Endothelial cell of umbilical vein (primary cell): ENCODE results near the gene SCN3B. TPM values are rescaled to one million over a fixed set of nuclear protein-coding genes. Genes with fewer than 3 reads are reported as not detected.

Experiments used
- BruUV-seq: library from RNA; stranded (reverse); fragments of 400-500 nt; replicated peaks from 2 replicates; lab custom pipeline; 2021; lab: Mats Ljungman, UMichigan
- CTCF ChIA-PET: fragments of 300-600, 350-600 bp; sonication (Branson Sonifier 250); formaldehyde crosslinking; loops from one replicate; lab custom pipeline; 2021; ENCODE audit warnings: antibody characterized with exemption, inconsistent platforms; lab: Charles Lee
- POLR2A ChIA-PET: fragments of 300-600, 350-600 bp; sonication (Branson Sonifier 250); formaldehyde crosslinking; loops from one replicate; lab custom pipeline; 2021; ENCODE audit warnings: antibody characterized with exemption, inconsistent platforms; lab: Charles Lee
- DNase-seq: peaks from one replicate; pipeline ENCODE4 v3.0.0-alpha.2; 2011; ENCODE audit warnings: low read depth, low spot score
- FAIRE-seq: peaks from 2 replicates; lab custom pipeline; 2011; peaks lifted over from hg19 to GRCh38; lab: Jason Lieb, UNC
- H2AFZ ChIP-seq: 2 replicates; pipeline ENCODE4 v1.6.0; 2012; ENCODE audit warnings: low read depth, low read length, control low read depth, inconsistent platforms
- H3K27ac ChIP-seq: 2 replicates; pipeline ENCODE4 v1.5.1; 2011; ENCODE audit warnings: low read depth, mild to moderate bottlenecking, control low read depth, low read length, moderate library complexity; ENCODE audit not compliant: insufficient read depth
- H3K27me3 ChIP-seq, 2 experiments: 2 replicates each; pipeline versions ENCODE4 v1.6.0 to v1.6.1; 2011; ENCODE audit warnings: low read length in 2 of 2, mixed read lengths in 1 of 2; ENCODE audit not compliant: control insufficient read depth in 2 of 2, insufficient read depth in 2 of 2
- H3K36me3 ChIP-seq, 2 experiments: 2 replicates in 1 of 2; 3 replicates in 1 of 2; pipeline ENCODE4 v1.5.1; 2011; ENCODE audit warnings: low read length in 2 of 2, mild to moderate bottlenecking in 1 of 2, moderate library complexity in 1 of 2; ENCODE audit not compliant: control insufficient read depth in 2 of 2, insufficient read depth in 2 of 2; ENCODE audit errors: extremely low read depth in 1 of 2
- H3K4me1 ChIP-seq: 3 replicates; pipeline ENCODE4 v1.5.1; 2011; ENCODE audit warnings: mild to moderate bottlenecking, low read length; ENCODE audit not compliant: control insufficient read depth, insufficient read depth; ENCODE audit errors: extremely low read depth
- H3K4me2 ChIP-seq: 2 replicates; pipeline ENCODE4 v1.6.1; 2011; ENCODE audit warnings: low read length, control low read depth, mixed read lengths; ENCODE audit not compliant: insufficient read depth
- H3K4me3 ChIP-seq, 3 experiments: fragments of 200-600 bp in 1 of 3; sonication (generic), shearing (Covaris generic) in 1 of 3; replicated peaks in 1 of 3; 2 replicates each; pipeline ENCODE4 v1.5.1; 2011 to 2016; ENCODE audit warnings: control low read depth in 3 of 3, low read length in 3 of 3, mild to moderate bottlenecking in 2 of 3, inconsistent platforms in 1 of 3, low read depth in 1 of 3, moderate library complexity in 1 of 3; ENCODE audit not compliant: insufficient read depth in 1 of 3
- H3K79me2 ChIP-seq: 2 replicates; pipeline ENCODE4 v1.6.0; 2012; ENCODE audit warnings: low read length, inconsistent platforms; ENCODE audit not compliant: control insufficient read depth, insufficient read depth
- H3K9ac ChIP-seq: replicated peaks from 2 replicates; pipeline ENCODE3; 2011; ENCODE audit warnings: low read length, control low read depth; ENCODE audit not compliant: insufficient read depth; ENCODE audit errors: extremely low read depth
- H3K9me1 ChIP-seq: replicated peaks from 3 replicates; pipeline ENCODE4 v1.6.0; 2011; ENCODE audit warnings: mild to moderate bottlenecking, low read length; ENCODE audit not compliant: control insufficient read depth, insufficient read depth; ENCODE audit errors: extremely low read depth
- H3K9me3 ChIP-seq: replicated peaks from 2 replicates; pipeline ENCODE4 v1.5.1; 2012; ENCODE audit warnings: low read length, inconsistent platforms; ENCODE audit not compliant: control insufficient read depth, insufficient read depth
- H4K20me1 ChIP-seq: replicated peaks from 2 replicates; pipeline ENCODE3; 2011; ENCODE audit warnings: mild to moderate bottlenecking, low read length; ENCODE audit not compliant: control insufficient read depth, insufficient read depth; ENCODE audit errors: extremely low read depth
- EZH2 ChIP-seq: IDR thresholded peaks from 2 replicates; pipeline ENCODE4 v1.6.1; 2012; ENCODE audit warnings: borderline replicate concordance, low read depth, mild to moderate bottlenecking, moderate library complexity, low read length, inconsistent platforms; ENCODE audit not compliant: severe bottlenecking
- FOS ChIP-seq: IDR thresholded peaks from 2 replicates; pipeline ENCODE4 v1.6.1; 2011; ENCODE audit warnings: mild to moderate bottlenecking, low read length, moderate library complexity, borderline replicate concordance; ENCODE audit not compliant: insufficient read depth
- GATA2 ChIP-seq: IDR thresholded peaks from 2 replicates; pipeline ENCODE4 v1.7.0; 2011; ENCODE audit warnings: low read depth, mild to moderate bottlenecking, moderate library complexity, mixed read lengths, low read length; ENCODE audit not compliant: insufficient read length, insufficient read depth
- JUN ChIP-seq: IDR thresholded peaks from 2 replicates; pipeline ENCODE4 v1.6.1; 2011; ENCODE audit warnings: borderline replicate concordance, low read depth; ENCODE audit not compliant: insufficient read length, insufficient read depth
- MYC ChIP-seq: IDR thresholded peaks from one replicate; pipeline ENCODE4 v1.6.1; 2011; ENCODE audit warnings: mild to moderate bottlenecking, low read depth, low read length
- POLR2A ChIP-seq: IDR thresholded peaks from 2 replicates; pipeline ENCODE4 v1.6.1; 2012; ENCODE audit warnings: low read depth, mild to moderate bottlenecking, control low read depth, low read length
- POLR2AphosphoS5 ChIP-seq: IDR thresholded peaks from 2 replicates; pipeline ENCODE4 v1.6.1; 2012; ENCODE audit warnings: low read depth, mild to moderate bottlenecking, control low read depth, low read length, moderate library complexity; ENCODE audit not compliant: insufficient read depth
- dilution Hi-C: fragments of 300-500 bp; cut with MboI; formaldehyde crosslinking; loops from one replicate; pipeline ENCODE4 v1.15.0; 2019; ENCODE audit warnings: low sequenced_read_pairs; ENCODE audit not compliant: extremely low pct_ligation_motif_present
- intact Hi-C: fragments of 100-400 bp; cut with micrococcal nuclease; formaldehyde crosslinking; loops from one replicate; pipeline ENCODE4 v1.10.0; 2022
- polyA plus RNA-seq, 4 experiments: library from polyadenylated mRNA; depleted of rRNA in 3 of 4; stranded (reverse) in 3 of 4; unstranded in 1 of 4; fragments of >200 nt; gene quantifications; 2 replicates each; pipeline versions ENCODE4 v1.2.1 to v1.2.3, GENCODE V29; 2011 to 2012; ENCODE audit warnings: missing spikeins in 1 of 4
- total RNA-seq: library from RNA; stranded (reverse); gene quantifications from 2 replicates; pipeline ENCODE4 v1.2.3, GENCODE V29; 2021
- TF ChIP-seq, protein P1 (sequence below), 2 donors: IDR thresholded peaks; 1 replicate in 1 of 2; 2 replicates in 1 of 2; pipeline ENCODE4 v1.5.1; 2011; ENCODE audit warnings: low read length in 2 of 2, mild to moderate bottlenecking in 2 of 2, moderate library complexity in 2 of 2, control low read depth in 1 of 2, inconsistent platforms in 1 of 2, low read depth in 1 of 2; ENCODE audit not compliant: insufficient read depth in 1 of 2; ENCODE audit errors: extremely low read depth in 1 of 2
- TF ChIP-seq, protein P2 (sequence below): IDR thresholded peaks from 2 replicates; pipeline ENCODE4 v1.6.1; 2011; ENCODE audit not compliant: insufficient read depth, insufficient read length

The SCN3B gene
- total and polyA plus RNA-seq, 2 donors (not counting 3 experiments of a cell fraction or from before 2014, with no cell fraction given), result 0.72 to 1.4 TPM

- H4K20me1 ChIP-seq, result no peaks in the 10 kb centered on the region
- peaks cover 21% of the 10 kb centered on the region for H3K4me1 ChIP-seq
- H3K36me3 ChIP-seq, result no peaks in the 10 kb centered on the region
- no peak overlapping the region for H3K4me3 ChIP-seq
- no peak overlapping the region for H3K27ac ChIP-seq
- no peak overlapping the region for H2AFZ ChIP-seq
- TF ChIP-seq, protein P1, sequence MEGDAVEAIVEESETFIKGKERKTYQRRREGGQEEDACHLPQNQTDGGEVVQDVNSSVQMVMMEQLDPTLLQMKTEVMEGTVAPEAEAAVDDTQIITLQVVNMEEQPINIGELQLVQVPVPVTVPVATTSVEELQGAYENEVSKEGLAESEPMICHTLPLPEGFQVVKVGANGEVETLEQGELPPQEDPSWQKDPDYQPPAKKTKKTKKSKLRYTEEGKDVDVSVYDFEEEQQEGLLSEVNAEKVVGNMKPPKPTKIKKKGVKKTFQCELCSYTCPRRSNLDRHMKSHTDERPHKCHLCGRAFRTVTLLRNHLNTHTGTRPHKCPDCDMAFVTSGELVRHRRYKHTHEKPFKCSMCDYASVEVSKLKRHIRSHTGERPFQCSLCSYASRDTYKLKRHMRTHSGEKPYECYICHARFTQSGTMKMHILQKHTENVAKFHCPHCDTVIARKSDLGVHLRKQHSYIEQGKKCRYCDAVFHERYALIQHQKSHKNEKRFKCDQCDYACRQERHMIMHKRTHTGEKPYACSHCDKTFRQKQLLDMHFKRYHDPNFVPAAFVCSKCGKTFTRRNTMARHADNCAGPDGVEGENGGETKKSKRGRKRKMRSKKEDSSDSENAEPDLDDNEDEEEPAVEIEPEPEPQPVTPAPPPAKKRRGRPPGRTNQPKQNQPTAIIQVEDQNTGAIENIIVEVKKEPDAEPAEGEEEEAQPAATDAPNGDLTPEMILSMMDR (IDR thresholded peaks at IDR 0.05; ENCODE audit: extremely low read depth in 1 of 2, insufficient read depth in 1 of 2, low read depth in 1 of 2, low read length in 2 of 2), result no peak
- no peak for TF ChIP-seq EZH2
- no peak for TF ChIP-seq MYC
- no peak for TF ChIP-seq FOS
- TF ChIP-seq, protein P2, sequence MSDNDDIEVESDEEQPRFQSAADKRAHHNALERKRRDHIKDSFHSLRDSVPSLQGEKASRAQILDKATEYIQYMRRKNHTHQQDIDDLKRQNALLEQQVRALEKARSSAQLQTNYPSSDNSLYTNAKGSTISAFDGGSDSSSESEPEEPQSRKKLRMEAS, result no peak
- no peak for TF ChIP-seq POLR2AphosphoS5
- no peak for TF ChIP-seq GATA2
- no peak for TF ChIP-seq POLR2A
- TF ChIP-seq JUN, result no peak
- BruUV-seq, result no TSS peak
- dilution Hi-C loops (no loop called here), intact Hi-C loops (no loop called here)
- no peaks in the 10 kb centered on the region for H3K27me3 ChIP-seq
- CTCF ChIA-PET, result interaction anchor here (3.7 kb wide), 1 partner anchor 8 kb away, joined by 46 read pairs; no protein-coding TSS in a partner anchor
- DNase-seq (no peak), FAIRE-seq (no peak)
- H3K79me2 ChIP-seq, result no peaks in the 10 kb centered on the region
- POLR2A ChIA-PET, result no interaction called here
- no peaks in the 10 kb centered on the region for H3K9me1 ChIP-seq
- H3K9ac ChIP-seq, result no peak overlapping the region
- no peak overlapping the region for H3K4me2 ChIP-seq
- no peaks in the 10 kb centered on the region for H3K9me3 ChIP-seq
Measured at GRCh38 chr11:123588864-123589262, 65.6 kb downstream of the SCN3B start.
